Daoy (cell line): ENCODE data around the gene ITGAX. TPM values are rescaled to one million over a fixed set of nuclear protein-coding genes. Genes with fewer than 3 reads are reported as not detected.

Source experiments
- total RNA-seq: library from RNA; depleted of rRNA; stranded (reverse); fragments of >200 nt; shearing (Covaris generic); gene quantifications from 2 replicates; pipeline ENCODE4 v1.2.3, GENCODE V29; 2014; rRNA removed

Gene ITGAX
- total RNA-seq, 1 experiment from 2014 or later: 1.5 TPM

Other genes starting within 250 kb of the ITGAX start
- gene BCKDK, start 246.8 kb upstream of the ITGAX start, total RNA-seq: 18.1 and 21.3 TPM in 2 replicates
- 39.9 and 44.6 TPM in 2 replicates for gene KAT8, start 237.5 kb upstream of the ITGAX start, total RNA-seq
- gene PRSS8, start 219.4 kb upstream of the ITGAX start, total RNA-seq: not detected in 2 replicates
- gene PRSS36, start 205.1 kb upstream of the ITGAX start, total RNA-seq: 0.17 and 0.18 TPM in 2 replicates
- gene FUS, start 175.0 kb upstream of the ITGAX start, total RNA-seq: 28.8 and 32.1 TPM in 2 replicates
- 14.7 and 23.3 TPM in 2 replicates for gene PYCARD, start 152.4 kb upstream of the ITGAX start, total RNA-seq
- gene TRIM72, start 141.1 kb upstream of the ITGAX start, total RNA-seq: not detected in 2 replicates
- gene PYDC1, start 138.0 kb upstream of the ITGAX start, total RNA-seq: not detected in 2 replicates
- gene ITGAM, start 95.2 kb upstream of the ITGAX start, total RNA-seq: not detected in 2 replicates
- 0.06 TPM in 1 of 2 replicates, not detected in the other for gene ITGAD, start 38.2 kb downstream of the ITGAX start, total RNA-seq
- gene COX6A2, start 73.2 kb downstream of the ITGAX start, total RNA-seq: not detected in 2 replicates
- gene ZNF843, start 87.6 kb downstream of the ITGAX start, total RNA-seq: 0.15 TPM in 1 of 2 replicates, not detected in the other
- 13.7 and 16.1 TPM in 2 replicates for gene ARMC5, start 104.3 kb downstream of the ITGAX start, total RNA-seq
- gene TGFB1I1, start 117.0 kb downstream of the ITGAX start, total RNA-seq: 20.7 and 22.9 TPM in 2 replicates
- gene SLC5A2, start 127.9 kb downstream of the ITGAX start, total RNA-seq: not detected in 2 replicates
- 33.3 and 35.3 TPM in 2 replicates for gene RUSF1, start 153.2 kb downstream of the ITGAX start, total RNA-seq
- not detected in 2 replicates for gene AHSP, start 172.7 kb downstream of the ITGAX start, total RNA-seq